Jurkat, Clone E6-1 (cell line): Measurements from ENCODE around the gene C2orf68.
"Not testable (repeated sequence)": the region's sequence is repeated elsewhere in the genome, so short reads cannot be mapped to it uniquely, and the experiment has no call there.

ENCODE experiments used
- DNase-seq: peaks from one replicate; pipeline ENCODE4 v3.0.0-alpha.2; 2011; ENCODE audit warnings: low read depth, low spot score
- H3K4me3 ChIP-seq: 2 replicates; pipeline ENCODE4 v1.5.1; 2011; ENCODE audit warnings: mild to moderate bottlenecking, low read length, control low read depth, moderate library complexity

Gene C2orf68

DNA sequence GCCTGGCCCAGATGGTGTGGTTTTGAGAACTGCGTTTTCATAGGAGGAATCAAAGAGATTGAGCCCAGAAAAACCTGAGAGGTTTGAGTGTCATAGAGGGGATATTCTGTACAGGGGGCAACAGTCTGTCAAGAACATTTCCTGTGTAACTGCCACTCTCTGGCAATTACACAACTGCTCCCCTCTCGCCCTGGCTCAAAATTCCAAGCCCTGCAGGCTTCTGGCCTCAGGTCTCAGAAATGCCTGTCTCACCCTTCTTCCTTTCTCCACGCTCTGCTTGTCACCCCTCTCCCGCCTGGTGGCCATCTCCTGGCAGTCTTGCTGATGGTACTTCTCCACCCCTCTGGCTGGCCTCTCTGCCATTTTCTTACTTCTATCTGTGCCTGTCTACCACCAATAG is 23.6 kb downstream of the C2orf68 start:
- H3K4me3 ChIP-seq: no peak overlapping the region
- DNase-seq: peak; percentile 36

DNA sequence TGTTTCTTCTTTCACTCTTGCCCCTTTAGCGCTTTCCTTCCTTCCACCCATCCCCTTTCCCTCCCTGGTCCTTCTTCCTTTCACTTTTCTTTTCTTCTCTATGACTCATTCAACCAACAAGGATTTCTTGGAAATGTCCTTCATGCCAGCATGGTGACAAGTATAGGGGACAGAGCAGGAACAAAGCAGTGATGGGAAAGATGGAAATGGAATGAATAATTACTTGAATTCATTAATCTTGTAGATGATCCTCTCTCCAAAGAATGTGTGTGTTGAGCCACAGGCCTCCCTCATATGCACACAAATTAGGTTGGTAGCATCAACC is 26.1 kb downstream of the C2orf68 start:
- DNase-seq: no peak
- peak overlapping the region; percentile 78 for H3K4me3 ChIP-seq

DNA sequence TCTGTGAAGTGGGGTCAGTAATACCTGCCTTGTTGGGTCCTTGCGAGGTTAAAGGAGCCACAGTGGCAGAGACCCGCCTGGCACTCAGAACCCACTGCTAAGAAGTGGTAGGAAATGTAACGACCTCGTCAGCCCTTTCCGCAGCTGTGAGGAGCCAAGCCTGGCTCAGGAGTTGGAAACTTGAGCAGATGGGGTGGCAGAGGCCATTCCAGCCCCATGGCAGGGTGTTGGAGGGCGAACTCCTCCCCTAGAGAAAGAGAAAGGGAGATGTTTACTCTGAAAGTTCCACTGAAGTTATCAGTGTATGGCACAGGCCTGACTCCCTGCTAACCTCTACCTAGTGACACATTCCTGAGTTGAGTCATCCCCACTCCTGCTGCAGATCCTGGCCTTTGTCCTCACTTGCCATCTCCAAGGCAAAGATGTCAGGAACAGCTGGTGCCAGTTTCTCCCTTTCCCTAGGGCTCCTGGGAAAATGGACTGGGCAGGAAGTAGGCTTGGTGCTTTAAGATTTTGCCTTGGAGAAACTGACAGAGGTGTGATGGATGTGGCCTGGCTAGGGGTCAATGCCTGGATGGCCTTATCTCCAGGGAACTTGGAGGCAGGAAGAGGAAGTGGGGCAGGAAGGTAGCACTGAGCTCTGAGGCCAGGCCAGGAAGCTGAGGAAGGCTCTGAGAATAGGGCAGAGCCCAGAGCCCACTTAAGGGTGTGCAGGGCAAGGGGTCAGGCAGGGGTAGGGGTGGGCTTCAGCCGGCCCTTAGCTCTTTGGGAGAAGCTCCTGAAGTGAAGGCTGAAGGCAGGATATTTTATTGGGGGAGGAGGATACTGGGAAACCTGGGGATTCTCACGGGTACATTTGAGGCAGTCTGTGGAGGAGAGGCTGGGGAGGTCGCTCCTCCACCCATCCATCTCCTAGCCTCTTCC is 26.7 kb downstream of the C2orf68 start:
- no peak for DNase-seq
- H3K4me3 ChIP-seq: peak overlapping the region; percentile 78

DNA sequence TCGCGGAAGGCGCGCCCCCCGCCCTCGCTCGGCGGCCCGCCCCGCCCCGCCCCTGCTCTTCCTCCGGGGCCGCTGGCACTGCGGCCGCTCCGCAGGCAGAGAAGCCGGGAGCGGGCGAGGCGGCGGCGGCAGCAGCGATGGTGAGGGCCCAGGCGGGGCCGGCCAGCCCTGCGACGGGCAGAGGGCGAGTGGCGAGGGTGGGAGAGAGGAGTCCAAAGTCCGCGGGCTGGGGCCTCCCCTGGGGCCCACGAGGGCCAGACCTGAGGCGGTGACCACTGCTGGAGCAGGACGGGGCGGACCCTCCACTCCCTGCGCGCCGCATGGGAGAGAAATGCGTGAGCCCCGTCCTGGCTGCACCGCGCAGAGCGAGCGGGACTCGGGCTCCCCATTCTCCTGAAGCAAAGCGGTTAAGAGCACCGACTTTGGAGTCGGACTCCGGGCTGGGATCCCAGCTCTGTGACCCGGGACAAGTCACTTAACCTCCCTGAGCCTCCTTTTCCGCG is 27.5 kb downstream of the C2orf68 start, which contains the start of gene VAMP5:
VAMP5 (plus strand) TSS at position 78 of the 503 bp plus-strand sequence; CDS start at position 138, 60 bp downstream.
- H3K4me3 ChIP-seq: peak within 1 kb of the TSS; percentile 78
- DNase-seq: no peak

DNA sequence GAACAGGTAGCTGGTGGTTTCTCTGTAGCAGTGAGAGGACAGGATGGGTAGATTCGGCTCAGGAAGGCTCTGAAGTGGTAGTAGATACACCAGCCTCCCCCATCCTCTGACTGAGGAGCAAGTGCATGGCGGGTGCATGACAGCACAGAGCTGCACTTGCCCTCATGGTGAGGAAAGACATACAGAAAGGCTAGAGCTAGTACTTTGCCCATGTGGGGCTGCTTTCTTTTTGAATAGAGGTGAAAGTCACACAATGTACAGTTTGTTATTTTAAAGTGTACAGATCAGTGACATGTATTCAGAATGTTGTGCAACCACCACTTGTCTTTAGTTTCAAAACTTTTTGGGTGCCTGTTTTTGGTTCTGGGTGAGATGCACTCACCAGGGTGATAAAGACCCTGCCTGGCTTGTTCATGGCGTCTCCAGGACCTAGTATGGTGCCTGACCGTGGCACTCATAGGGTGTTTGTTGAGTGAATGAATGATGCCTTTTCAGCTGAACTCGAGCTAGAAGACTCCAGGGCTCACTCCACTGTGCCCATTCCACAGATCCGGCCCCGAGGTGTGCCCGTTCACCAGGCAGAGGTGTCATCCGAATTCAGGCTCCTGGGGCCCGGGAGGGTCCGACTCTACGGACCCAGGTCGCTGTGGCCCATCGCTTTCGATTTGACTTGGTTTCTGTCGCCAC is 28.1 kb downstream of the C2orf68 start:
- H3K4me3 ChIP-seq: peak overlapping the region; percentile 78
- DNase-seq: peak; percentile 43

DNA sequence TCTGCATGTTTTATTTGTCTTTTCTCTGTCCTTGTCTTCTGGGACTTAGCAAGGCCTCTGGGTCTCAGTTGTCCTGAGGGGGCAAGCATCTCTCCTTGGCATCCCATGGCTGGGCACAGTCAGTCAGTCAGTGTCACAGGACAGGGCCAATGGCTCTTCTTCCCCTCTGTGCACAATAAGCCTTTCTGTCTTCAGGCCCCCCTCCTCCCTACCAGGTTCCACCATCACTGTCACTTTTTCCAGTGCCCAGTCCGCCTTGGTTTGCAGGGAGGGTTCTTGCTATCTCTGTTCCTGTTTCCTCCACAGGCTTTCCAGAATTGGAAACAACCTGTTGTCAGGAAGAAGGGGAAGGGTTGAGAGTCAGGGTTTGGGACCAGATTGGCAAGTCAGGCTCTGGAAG is 29.4 kb downstream of the C2orf68 start:
- no peak overlapping the region for H3K4me3 ChIP-seq
- DNase-seq: no peak

DNA sequence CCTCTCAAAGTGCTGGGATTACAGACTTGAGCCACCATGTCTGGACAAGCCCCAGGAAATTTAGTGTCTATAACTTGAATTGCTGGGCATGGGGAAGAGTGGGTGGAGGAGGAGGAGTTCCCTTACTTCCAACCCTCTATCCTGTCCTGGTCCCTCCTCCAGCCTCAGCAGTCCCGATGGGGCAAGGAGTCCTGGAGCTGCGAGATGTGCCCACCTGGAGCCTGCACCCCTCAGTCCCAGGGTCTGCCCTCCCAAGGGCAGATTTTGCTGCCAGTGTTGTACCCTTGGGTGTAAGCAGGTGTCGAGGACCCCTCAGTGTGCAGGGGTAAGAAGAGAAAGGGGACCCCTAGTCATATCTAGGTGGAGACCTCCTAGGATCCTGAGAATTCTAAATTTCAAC is 31.7 kb downstream of the C2orf68 start:
- no peak for DNase-seq
- H3K4me3 ChIP-seq: no peak overlapping the region

DNA sequence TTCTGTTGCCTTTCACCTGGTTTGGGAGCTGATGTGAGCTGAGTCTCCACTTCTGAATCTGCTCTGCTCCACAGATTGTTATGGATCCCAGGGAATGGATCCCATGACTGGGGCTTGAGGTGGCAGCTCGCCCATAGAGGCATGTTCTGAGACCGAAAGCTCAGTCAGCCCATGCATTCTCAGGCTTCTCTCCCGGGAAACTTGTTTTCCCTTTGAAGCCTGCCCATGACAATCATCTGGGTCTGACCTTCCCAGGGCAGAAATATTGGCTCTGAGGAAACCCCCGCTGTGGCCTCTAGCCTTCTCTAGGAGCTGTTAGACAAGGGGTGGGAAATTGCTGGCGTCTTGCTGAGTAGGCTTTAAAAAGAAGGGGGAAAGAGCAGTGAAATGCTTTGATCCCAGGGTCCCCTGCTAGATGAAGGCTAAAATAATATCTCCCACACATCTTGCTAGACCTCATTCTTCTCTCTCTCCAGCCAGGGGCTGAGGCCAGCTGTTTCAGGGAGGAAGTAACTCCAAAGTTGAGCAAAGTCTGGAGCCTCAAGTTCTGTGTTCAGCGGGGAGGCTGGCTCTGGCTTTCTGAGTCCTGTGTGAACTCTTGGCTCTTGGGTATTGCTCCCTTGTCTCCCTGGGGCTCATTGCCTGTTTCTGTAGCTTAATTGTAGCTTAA is 32.5 kb downstream of the C2orf68 start:
- no peak overlapping the region for H3K4me3 ChIP-seq
- no peak for DNase-seq

DNA sequence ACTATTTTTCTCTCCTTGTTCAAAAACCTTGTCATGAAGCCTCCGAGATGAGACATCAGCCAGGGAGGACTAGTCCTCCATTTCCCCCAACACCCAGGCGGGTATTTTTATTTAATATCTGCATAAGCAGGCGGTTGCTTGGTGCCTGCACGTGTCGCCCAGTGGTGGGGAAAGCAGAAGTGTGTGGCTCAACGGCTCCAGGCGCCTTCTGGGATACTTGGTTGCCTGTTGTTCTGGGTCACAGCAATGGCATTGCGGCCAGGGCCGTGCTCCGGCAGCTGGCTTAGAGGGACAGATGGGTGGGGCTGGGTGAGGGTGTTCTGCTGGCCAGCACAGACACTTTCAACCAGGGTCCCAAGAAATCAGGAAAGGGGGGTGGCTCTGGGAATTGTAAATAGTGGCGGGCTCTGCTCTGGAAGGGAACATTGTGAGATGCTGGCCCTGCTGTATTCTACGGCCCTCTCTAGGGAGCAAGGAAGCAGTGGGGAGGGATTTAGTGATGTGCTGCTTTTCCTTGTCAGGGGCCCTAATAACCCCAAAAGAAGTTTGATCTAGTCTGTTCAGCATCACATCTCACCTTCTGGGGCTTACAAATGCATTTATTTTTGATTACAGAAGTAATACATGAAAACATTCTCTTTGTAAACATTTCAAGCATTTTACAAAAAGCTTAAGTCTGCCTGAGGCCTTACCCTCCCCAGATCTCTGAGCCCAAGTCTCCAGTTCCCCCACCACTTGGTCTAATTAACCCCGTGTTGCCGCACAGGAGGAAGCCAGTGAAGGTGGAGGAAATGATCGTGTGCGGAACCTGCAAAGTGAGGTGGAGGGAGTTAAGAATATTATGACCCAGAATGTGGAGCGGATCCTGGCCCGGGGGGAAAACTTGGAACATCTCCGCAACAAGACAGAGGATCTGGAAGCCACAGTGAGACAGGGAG is 33.4 kb downstream of the C2orf68 start:
- no peak for DNase-seq
- H3K4me3 ChIP-seq: no peak overlapping the region

DNA sequence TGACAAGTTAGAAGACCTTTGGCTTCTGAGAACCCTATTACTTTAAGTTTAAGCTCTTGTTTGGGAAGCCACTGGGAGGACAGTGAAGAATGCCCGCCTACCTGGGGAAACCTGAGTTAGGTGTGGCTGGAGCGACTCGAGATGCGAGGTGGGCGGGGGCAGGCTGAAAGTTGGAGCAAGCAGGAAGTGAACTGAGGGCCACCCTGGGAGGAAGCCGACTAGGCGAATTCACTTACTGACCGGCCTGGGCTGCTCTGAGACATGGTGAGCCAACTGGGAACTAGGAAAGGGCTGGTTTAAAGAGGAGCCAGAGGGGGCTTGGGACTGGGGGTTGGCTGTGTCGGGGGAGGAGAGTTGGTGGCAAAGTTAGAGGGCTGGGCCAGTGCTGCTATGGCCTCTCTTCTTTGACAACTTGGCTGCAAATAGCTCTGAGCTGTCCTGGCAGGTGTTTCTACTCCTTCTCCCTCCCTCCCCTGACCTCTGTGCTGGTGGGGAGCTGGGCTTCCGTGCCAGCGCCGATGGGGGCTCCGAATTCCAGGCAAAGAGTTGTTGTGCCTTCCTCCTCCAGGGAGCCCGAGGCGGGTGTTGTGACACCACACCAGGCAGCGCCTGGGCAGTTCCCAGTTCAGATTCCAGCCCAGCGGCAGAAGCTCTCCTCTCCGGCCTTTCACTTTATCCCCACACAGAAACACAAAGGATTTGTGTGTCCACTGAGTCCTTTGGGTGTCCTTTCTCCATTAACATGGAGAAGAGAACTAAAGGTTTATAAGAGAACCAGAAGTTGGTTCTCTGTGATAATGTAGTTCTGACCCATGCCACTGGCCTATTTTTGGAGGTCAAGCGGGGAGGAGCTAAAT is 34.3 kb downstream of the C2orf68 start, which contains the start of gene VAMP8:
VAMP8 (plus strand) TSS at position 201 of the 857 bp plus-strand sequence; CDS start at position 262, 61 bp downstream.
- no peak within 1 kb of the TSS for H3K4me3 ChIP-seq
- no peak for DNase-seq

DNA sequence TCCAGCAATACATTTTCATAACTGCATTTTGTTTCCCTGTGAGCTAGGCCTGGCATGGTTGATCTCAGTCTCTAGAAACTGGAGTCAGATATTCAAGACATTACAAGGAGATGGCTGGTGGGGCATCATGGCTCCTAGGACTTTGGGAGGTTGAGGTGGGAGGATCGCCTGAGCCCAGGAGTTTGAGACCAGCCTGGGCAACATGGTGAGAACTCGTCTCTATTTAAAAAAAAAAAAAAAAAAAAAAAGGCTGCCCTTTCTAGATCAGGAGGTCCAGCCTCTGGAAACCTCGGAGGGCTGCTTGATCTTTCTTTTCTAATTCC is 34.8 kb downstream of the C2orf68 start:
- no peak overlapping the region for H3K4me3 ChIP-seq
- no peak for DNase-seq

DNA sequence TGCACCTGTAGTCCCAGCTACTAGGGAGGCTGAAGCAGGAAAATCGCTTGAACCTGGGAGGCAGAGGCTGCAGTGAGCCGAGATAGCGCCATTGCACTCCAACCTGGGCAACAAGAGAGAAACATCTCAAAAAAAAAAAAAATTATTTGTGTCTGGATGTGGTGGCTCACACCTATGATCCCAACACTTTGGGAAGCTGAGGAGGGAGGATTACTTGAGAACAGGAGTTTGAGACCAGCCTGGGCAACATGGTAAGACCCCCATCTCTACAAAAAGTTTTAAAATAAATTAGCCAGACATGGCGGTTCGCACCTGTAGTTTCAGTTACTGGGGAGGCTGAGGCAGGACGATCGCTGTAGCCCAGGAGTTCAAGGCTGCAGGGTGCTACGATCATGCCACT is 36.1 kb downstream of the C2orf68 start:
- DNase-seq: no peak

DNA sequence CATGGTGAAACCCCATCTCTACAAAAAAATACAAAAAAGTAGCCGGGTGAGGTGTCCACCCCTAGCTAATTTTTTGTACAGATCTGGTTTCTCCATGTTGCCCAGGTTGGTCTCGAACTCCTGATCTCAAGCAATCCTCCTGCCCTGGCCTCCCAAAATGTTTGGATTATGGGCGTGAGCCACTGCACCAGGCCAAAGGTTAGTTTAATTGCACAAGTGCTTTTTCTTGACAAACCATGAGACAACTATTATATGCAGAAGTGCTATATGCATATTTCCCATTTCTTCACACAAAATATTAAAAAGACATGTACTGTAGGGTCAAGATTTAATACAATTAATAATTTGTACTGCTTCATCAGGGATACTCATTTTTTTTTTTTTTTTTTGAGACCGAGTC is 45.6 kb downstream of the C2orf68 start:
- no peak for DNase-seq

More for the DNA sequence above, 36.1 kb downstream of the C2orf68 start:
- H3K4me3 ChIP-seq: no peak overlapping the region

DNA sequence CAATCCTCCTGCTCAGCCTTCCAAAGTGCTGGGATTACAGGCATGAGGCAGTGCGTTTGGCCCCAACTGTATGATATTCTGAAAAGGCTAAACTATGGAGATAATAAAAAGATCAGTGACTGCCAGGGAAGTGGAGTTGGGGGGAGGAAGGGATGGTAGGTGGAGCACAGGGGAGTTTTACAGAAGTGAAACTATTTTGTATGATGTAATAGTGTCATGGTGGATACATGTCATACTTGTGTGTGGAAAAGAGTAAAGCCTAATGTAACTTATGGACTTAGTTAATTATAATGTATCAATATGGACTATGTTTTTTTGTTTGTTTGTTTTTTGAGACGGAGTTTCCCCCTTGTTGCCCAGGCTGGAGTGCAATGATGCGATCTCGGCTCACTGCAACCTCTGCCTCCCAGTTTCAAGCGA is 47.7 kb downstream of the C2orf68 start:
- no peak for DNase-seq
- no peak overlapping the region for H3K4me3 ChIP-seq

More for the DNA sequence above, 45.6 kb downstream of the C2orf68 start:
- H3K4me3 ChIP-seq: no peak overlapping the region

DNA sequence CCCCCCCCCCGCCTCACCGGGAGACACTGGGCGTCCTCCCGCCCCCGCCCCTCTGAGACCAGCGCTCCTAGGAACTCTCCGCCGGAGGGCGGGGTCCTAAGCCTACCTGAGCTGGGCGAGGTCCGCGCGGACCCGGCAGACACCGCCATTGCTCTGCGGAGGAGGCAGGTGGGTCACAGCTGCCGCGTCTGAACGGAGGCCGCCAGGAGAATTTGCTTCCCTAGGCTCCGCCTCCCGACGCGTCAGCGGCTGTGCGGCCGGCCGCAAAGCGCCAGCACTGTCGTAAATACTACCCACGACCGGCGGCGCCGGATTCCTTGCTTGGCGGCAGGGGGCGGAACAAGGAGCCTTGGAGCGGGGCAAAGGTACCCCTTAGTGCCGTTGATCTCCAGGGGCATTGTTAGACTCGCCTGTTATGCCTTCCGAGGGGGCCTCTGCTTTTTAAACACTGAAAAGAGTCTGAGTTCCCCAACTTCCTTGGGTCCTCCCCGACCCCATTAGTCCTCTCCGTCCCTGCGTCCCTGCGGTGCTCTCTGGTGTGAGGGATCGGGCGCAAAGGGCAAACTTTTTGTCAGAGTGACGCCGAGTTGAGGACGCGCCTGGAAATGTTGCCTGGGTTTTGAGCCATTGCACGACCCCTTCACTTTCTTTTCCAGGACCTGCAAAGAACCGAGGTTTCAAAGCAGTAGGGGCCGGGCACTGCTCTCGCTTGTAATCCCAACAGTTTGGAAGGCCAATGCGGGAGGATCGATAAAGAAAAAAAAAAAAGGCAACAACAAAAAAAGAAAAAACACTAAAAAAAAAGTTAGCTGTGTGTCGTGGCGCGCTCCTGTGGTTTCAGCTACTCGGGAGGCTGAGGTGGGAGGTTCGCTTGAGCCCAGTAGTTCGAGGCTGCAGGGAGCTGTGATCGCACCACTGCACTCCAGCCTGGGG is 50.3 kb downstream of the C2orf68 start, which contains the start of gene GGCX:
GGCX (minus strand) TSS at position 214 of the 933 bp plus-strand sequence; CDS start at position 149, 65 bp downstream.
- H3K4me3 ChIP-seq: peak within 1 kb of the TSS; percentile 66
- DNase-seq: peak; percentile 93

DNA sequence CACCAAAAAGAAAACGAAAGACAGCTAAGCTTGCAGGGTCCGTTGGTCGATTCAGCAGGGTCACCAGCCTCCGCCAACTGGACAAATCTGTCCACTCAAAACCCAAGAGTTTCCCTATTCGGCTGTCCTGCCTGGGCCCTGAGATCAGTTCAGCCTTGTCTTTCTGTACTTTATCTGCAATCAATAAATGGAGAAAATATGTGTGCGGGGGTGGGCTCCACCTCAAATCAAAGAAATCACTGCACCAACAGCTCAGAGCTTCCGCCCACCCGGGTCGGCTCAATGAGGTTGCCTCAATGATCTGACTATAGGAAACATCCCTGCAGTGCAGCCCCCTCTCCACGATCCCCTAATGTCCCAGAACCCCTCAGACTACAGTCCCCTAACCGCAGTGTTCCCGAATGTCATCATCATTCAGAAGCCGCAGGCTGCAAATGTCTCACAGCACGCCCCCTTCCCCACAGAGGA is 51.0 kb downstream of the C2orf68 start:
- peak overlapping the region; percentile 66 for H3K4me3 ChIP-seq
- no peak for DNase-seq

DNA sequence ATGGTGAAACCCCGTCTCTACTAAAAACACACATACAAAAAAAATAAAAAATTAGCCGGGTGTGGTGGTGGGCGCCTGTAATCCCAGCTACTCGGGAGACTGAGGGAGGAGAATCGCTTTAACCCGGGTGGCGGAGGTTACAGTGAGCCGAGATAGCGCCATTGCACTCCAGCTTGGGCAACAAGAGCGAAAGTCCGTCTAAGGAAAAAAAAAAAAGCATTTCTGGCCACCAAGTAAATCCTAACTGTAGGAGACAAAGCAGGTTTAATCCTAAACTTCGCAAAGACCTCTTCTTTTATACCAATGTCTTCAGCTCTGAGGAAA is 51.5 kb downstream of the C2orf68 start:
- H3K4me3 ChIP-seq: peak overlapping the region; percentile 66
- DNase-seq: not testable (repeated sequence)
